Stimulated activated naive CD8-positive, alpha-beta T cell treated with anti-CD3 and anti-CD28 coated beads, Interleukin-15, Interleukin-2, amounts not matched to agents 100 U/mL and 50 U/mL, for 24 hours (primary cell): ENCODE measurements around the gene MUS81.

Source experiments
- ATAC-seq: fragments of 150-1000 bp; cut with Tn5 transposase; one replicate; pipeline ENCODE4 v1.10.0; 2021
- DNase-seq: peaks from one replicate; pipeline ENCODE4 v3.0.0; 2021

Gene MUS81

GRCh38 chr11:65873318-65874156, 13.3 kb downstream of the MUS81 start:
- ATAC-seq, result peak; percentile 86
- peak; percentile 98 for DNase-seq

- ATAC-seq, result peak; percentile 76
- peak; percentile 72 for DNase-seq
These were observed 19.4 kb downstream of the MUS81 start, which contains the start of gene CTSW for GRCh38 chr11:65879617-65880016. CTSW (plus strand) TSS chr11:65879837; CDS start chr11:65879855, 18 bp downstream.

GRCh38 chr11:65880027-65880426, 19.8 kb downstream of the MUS81 start:
- DNase-seq, result no peak
- no peak for ATAC-seq

GRCh38 chr11:65880844-65881421, 20.7 kb downstream of the MUS81 start:
- peak; percentile 36 for ATAC-seq

GRCh38 chr11:65882120-65883057, 22.2 kb downstream of the MUS81 start:
- no peak for ATAC-seq
- DNase-seq, result no peak

More at GRCh38 chr11:65880844-65881421, 20.7 kb downstream of the MUS81 start:
- DNase-seq, result peak; percentile 50

GRCh38 chr11:65883058-65883761, 23.0 kb downstream of the MUS81 start:
- no peak for DNase-seq
- no peak for ATAC-seq

GRCh38 chr11:65883786-65884715, 23.8 kb downstream of the MUS81 start:
- DNase-seq (no peak), ATAC-seq (no peak)

- ATAC-seq (peak; percentile 44), DNase-seq (peak; percentile 88)
These were observed 24.5 kb downstream of the MUS81 start for GRCh38 chr11:65884716-65885092.

- DNase-seq, result no peak
- ATAC-seq, result no peak
These were observed 25.0 kb downstream of the MUS81 start for GRCh38 chr11:65885231-65885630.

- DNase-seq, result no peak
- no peak for ATAC-seq
These were observed 25.7 kb downstream of the MUS81 start for GRCh38 chr11:65885808-65886536.

- no peak for DNase-seq
- ATAC-seq, result no peak
These were observed 26.8 kb downstream of the MUS81 start for GRCh38 chr11:65886826-65887722.

GRCh38 chr11:65887723-65888162, 27.5 kb downstream of the MUS81 start:
- DNase-seq (no peak), ATAC-seq (no peak)

- DNase-seq (peak; percentile 98), ATAC-seq (peak; percentile 69)
These were observed 28.1 kb downstream of the MUS81 start, which contains the start of gene FIBP for GRCh38 chr11:65888163-65888814. FIBP (minus strand) TSS chr11:65888471; CDS start chr11:65888418, 53 bp downstream.

GRCh38 chr11:65890324-65891218, 30.3 kb downstream of the MUS81 start, which contains the start of gene CCDC85B:
CCDC85B (plus strand) TSS chr11:65890673; CDS start chr11:65890784, 111 bp downstream.
- ATAC-seq (peak; percentile 55), DNase-seq (peak; percentile 99)

- DNase-seq (peak; percentile 68), ATAC-seq (no peak)
These were observed 31.2 kb downstream of the MUS81 start for GRCh38 chr11:65891219-65892136.

GRCh38 chr11:65892137-65892540, 31.9 kb downstream of the MUS81 start:
- ATAC-seq, result peak; percentile 20
- peak; percentile 63 for DNase-seq
